ENCODE data around the gene UPF3A.

- TF ChIP-seq EZH2 (IDR thresholded peaks at IDR 0.05; ENCODE audit: borderline replicate concordance): no peak
- TF ChIP-seq CTCF (IDR thresholded peaks at IDR 0.05; ENCODE audit: poor library complexity): no peak
- TF ChIP-seq EZH2phosphoT487 (IDR thresholded peaks at IDR 0.05; ENCODE audit: low read depth, severe bottlenecking, unreplicated experiment): no peak
These were observed 6.8 kb downstream of the UPF3A start for GRCh38 chr13:114288157-114288591.

Measured in hepatocyte (in vitro differentiated cells).